ENCODE measurements around the gene TPPP2.

DNA sequence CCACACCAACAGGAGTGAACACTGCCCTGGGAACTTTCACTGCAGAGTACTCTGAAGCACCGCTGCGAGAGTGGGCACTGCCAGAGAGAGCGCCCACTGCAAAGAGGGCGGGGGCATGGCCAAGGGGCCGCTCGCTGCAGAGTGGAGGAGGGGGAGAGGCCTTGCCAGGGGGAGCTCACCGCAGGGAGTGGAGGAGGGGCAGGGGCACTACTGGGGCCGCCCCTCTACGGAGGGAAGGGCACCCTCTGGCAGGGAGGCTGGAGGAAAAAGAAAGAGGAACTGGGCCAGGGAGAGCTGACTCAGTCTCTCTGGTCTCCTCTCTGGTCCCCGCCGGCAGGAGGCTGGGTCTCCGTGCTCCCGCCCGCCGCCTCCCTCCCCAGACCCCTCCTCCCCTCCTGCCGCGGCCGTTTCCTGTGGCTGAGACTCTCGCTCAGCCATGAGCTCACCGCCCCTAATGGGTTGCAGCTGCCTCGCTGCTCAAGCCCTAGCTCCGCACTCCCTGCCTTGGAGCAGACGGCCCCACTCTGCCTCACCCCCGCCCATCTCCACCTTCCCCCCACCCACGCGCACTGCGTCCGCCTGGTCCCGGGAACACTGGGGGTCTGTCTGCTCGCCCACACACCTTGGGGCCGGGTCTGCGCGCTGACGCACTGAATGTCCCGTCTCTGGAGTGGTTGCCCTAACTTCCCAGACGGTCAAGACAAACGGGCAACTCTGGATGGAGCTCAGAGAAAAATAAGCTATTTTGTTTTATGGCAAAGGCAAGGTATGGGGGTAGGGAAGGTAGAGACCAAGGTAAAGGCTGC lies 41.4 kb downstream of the TPPP2 start:
- TF ChIP-seq TCF3 (CRISPR knock-in tag; IDR thresholded peaks at IDR 0.05) (no peak), ETV6 (IDR thresholded peaks at IDR 0.05; ENCODE audit: borderline replicate concordance in 1 of 2, low read depth in 2 of 2, low read length in 1 of 2) (no peak), ETV6 (CRISPR knock-in tag; IDR thresholded peaks at IDR 0.05; ENCODE audit: borderline replicate concordance) (no peak), MED1 (CRISPR knock-in tag; IDR thresholded peaks at IDR 0.05; ENCODE audit: borderline replicate concordance) (no peak), HMGN3 (IDR thresholded peaks at IDR 0.05; ENCODE audit: borderline replicate concordance, extremely low read depth, insufficient read length, low read depth, low read length) (no peak), ELF4 (CRISPR knock-in tag; IDR thresholded peaks at IDR 0.05) (no peak), IRF2 (CRISPR knock-in tag; IDR thresholded peaks at IDR 0.05) (no peak)
- TF ChIP-seq, protein P1, sequence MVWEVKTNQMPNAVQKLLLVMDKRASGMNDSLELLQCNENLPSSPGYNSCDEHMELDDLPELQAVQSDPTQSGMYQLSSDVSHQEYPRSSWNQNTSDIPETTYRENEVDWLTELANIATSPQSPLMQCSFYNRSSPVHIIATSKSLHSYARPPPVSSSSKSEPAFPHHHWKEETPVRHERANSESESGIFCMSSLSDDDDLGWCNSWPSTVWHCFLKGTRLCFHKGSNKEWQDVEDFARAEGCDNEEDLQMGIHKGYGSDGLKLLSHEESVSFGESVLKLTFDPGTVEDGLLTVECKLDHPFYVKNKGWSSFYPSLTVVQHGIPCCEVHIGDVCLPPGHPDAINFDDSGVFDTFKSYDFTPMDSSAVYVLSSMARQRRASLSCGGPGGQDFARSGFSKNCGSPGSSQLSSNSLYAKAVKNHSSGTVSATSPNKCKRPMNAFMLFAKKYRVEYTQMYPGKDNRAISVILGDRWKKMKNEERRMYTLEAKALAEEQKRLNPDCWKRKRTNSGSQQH (CRISPR knock-in tag; IDR thresholded peaks at IDR 0.05): no peak

Measured in K562 (cell line).